Measurements from ENCODE around the gene AGBL4. TPM values are rescaled to one million over a fixed set of nuclear protein-coding genes. Genes with fewer than 3 reads are reported as not detected.

AGBL4 gene
- total and polyA plus RNA-seq, 2 of the 13 experiments (the other 11 are each of a cell fraction or from before 2014, with no cell fraction given) = not detected

GRCh38 chr1:48920851-48921250 lies 1102.9 kb downstream of the AGBL4 start:
- no peaks in the 10 kb centered on the region for H3K79me2 ChIP-seq (ENCODE audit: insufficient read depth, low read length)
- H3K4me1 ChIP-seq (ENCODE audit: insufficient read depth, low read length) = peaks cover 9% of the 10 kb centered on the region; the same call in 1 of the 2 replicates
- WGBS (ENCODE audit: low lambda C conversion rate) = 31% methylated on average over 3 of the region's 3 CpGs
- ChIA-PET POLR2A (no interaction called here), CTCF (ENCODE audit: low intra/inter-chr PET ratio, low total read pairs) (no interaction called here)
- H3K27ac ChIP-seq (ENCODE audit: extremely low read length, insufficient read depth, low read length) = no peak overlapping the region
- H3K27me3 ChIP-seq (ENCODE audit: control insufficient read depth in 1 of 2, insufficient read depth in 2 of 2, low read length in 2 of 2) = no peaks in the 10 kb centered on the region
- no peak overlapping the region for H2AFZ ChIP-seq (ENCODE audit: low read length)
- H3K4me3 ChIP-seq (replicated peaks in 1 of 3; ENCODE audit: insufficient read depth in 1 of 3, low read depth in 2 of 3, low read length in 3 of 3) = no peak overlapping the region
- DNase-seq (ENCODE audit: low spot score) = no peak
- no peak overlapping the region for H3K4me2 ChIP-seq (ENCODE audit: low read depth, low read length)
- no peak for ATAC-seq
- in situ Hi-C loops (cut with HindIII; ENCODE audit: extremely low pct_ligation_motif_present, low pct_unique_long_range_greater_than_20kb) = loop anchor here (25.0 kb wide), 1 partner anchor 1416 kb away; no protein-coding TSS in a partner anchor
- TF ChIP-seq ZNF672 (CRISPR knock-in tag; IDR thresholded peaks at IDR 0.05) (no peak), PHF5A (CRISPR knock-in tag; IDR thresholded peaks at IDR 0.05; ENCODE audit: low read depth, unreplicated experiment) (no peak), MYC (CRISPR knock-in tag; IDR thresholded peaks at IDR 0.05; ENCODE audit: borderline replicate concordance) (no peak), PTBP1 (IDR thresholded peaks at IDR 0.05; ENCODE audit: low read depth, low read length, poor library complexity, severe bottlenecking) (no peak), ZNF770 (CRISPR knock-in tag; IDR thresholded peaks at IDR 0.05) (no peak), CREB1 (IDR thresholded peaks at IDR 0.05) (no peak), CREB1 (CRISPR knock-in tag; IDR thresholded peaks at IDR 0.05) (no peak), MTA3 (CRISPR knock-in tag; IDR thresholded peaks at IDR 0.05) (no peak), ZNF230 (CRISPR knock-in tag; IDR thresholded peaks at IDR 0.05) (no peak), ZUFSP (CRISPR knock-in tag; IDR thresholded peaks at IDR 0.05; ENCODE audit: borderline replicate concordance) (no peak), ZBTB20 (CRISPR knock-in tag; IDR thresholded peaks at IDR 0.05; ENCODE audit: borderline replicate concordance, low read depth) (no peak), KLF12 (CRISPR knock-in tag; IDR thresholded peaks at IDR 0.05; ENCODE audit: borderline replicate concordance) (no peak), ZNF232 (CRISPR knock-in tag; IDR thresholded peaks at IDR 0.05; ENCODE audit: borderline replicate concordance) (no peak), ARID5B (CRISPR knock-in tag; IDR thresholded peaks at IDR 0.05) (no peak), PCBP2 (optimal IDR thresholded peaks at IDR 0.05; ENCODE audit: low read depth, low read length, poor library complexity, severe bottlenecking) (no peak), GATAD2A (CRISPR knock-in tag; IDR thresholded peaks at IDR 0.05) (no peak), ZNF331 (CRISPR knock-in tag; IDR thresholded peaks at IDR 0.05) (no peak)
- FAIRE-seq = no peak
- no peaks in the 10 kb centered on the region for H3K36me3 ChIP-seq (replicated peaks in 1 of 2; ENCODE audit: control insufficient read depth in 1 of 2, insufficient read depth in 2 of 2, low read length in 2 of 2)
- BruUV-seq (replicated peaks) = no TSS peak
- no peaks in the 10 kb centered on the region for H4K20me1 ChIP-seq (ENCODE audit: insufficient read depth, low read length)
- peaks cover 6% of the 10 kb centered on the region; the same call in 1 of the 2 replicates for H3K9me3 ChIP-seq (ENCODE audit: low read length)
- intact Hi-C loops (cut with micrococcal nuclease; ENCODE audit: unreplicated experiment) = no loop called here
- no peak overlapping the region for H3K9ac ChIP-seq (ENCODE audit: insufficient read depth, low read depth, low read length)
